CD8-positive, alpha-beta memory T cell (primary cell): ENCODE measurements around the gene RNU1-4. TPM values are rescaled to one million over a fixed set of nuclear protein-coding genes. Genes with fewer than 3 reads are reported as not detected.
A peak's percentile ranks its signal among the peaks of the same experiment; 100 is the strongest.
"Not testable (repeated sequence)": the region's sequence is repeated elsewhere in the genome, so short reads cannot be mapped to it uniquely, and the experiment has no call there.

Source experiments
- CTCF ChIA-PET: fragments of 350-600 bp; sonication (Branson Sonifier 250); formaldehyde crosslinking; loops from one replicate; lab custom pipeline; 2021; ENCODE audit warnings: antibody characterized with exemption; lab: Charles Lee
- POLR2A ChIA-PET: fragments of 350-600 bp; sonication (Branson Sonifier 250); formaldehyde crosslinking; loops from one replicate; lab custom pipeline; 2021; ENCODE audit warnings: antibody characterized with exemption; lab: Charles Lee
- DNase-seq, 5 donors: peaks; one replicate each; pipeline versions ENCODE4 v3.0.0 to v3.0.0-alpha.2; 2020 to 2022; ENCODE audit warnings: mixed read lengths in 1 of 5
- H3K27ac ChIP-seq: one replicate; pipeline ENCODE4 v1.7.0; 2013; ENCODE audit warnings: low read depth, mild to moderate bottlenecking, low read length, moderate library complexity
- H3K27me3 ChIP-seq: 2 replicates; pipeline ENCODE4 v1.7.0; 2013; ENCODE audit warnings: low read length, mild to moderate bottlenecking; ENCODE audit not compliant: insufficient read depth, poor library complexity, severe bottlenecking
- H3K36me3 ChIP-seq: 2 replicates; pipeline ENCODE4 v1.7.0; 2013; ENCODE audit warnings: mild to moderate bottlenecking, low read length, moderate library complexity; ENCODE audit not compliant: insufficient read depth
- H3K4me1 ChIP-seq: 2 replicates; pipeline ENCODE4 v1.7.0; 2013; ENCODE audit warnings: mild to moderate bottlenecking, low read length, moderate library complexity; ENCODE audit not compliant: insufficient read depth
- H3K4me3 ChIP-seq: 2 replicates; pipeline ENCODE4 v1.7.0; 2013; ENCODE audit warnings: mild to moderate bottlenecking, low read length
- H3K9me3 ChIP-seq: 2 replicates; pipeline ENCODE4 v1.7.0; 2013; ENCODE audit warnings: mild to moderate bottlenecking, low read length
- H3K27ac Mint-ChIP-seq, 8 donors: one replicate each; pipeline ENCODE4 v1.8.0; 2020 to 2021; ENCODE audit warnings: mixed read lengths in 8 of 8, mild to moderate bottlenecking in 6 of 8, inconsistent platforms in 3 of 8, moderate library complexity in 3 of 8
- H3K27me3 Mint-ChIP-seq, 2 donors: one replicate each; pipeline ENCODE4 v1.8.0; 2020 to 2021; ENCODE audit warnings: mixed read lengths in 2 of 2, mild to moderate bottlenecking in 1 of 2, moderate library complexity in 1 of 2
- H3K36me3 Mint-ChIP-seq, 3 donors: one replicate each; pipeline ENCODE4 v1.8.0; 2020 to 2021; ENCODE audit warnings: mixed read lengths in 3 of 3, inconsistent platforms in 1 of 3, mild to moderate bottlenecking in 1 of 3
- H3K4me1 Mint-ChIP-seq, 3 donors: one replicate each; pipeline ENCODE4 v1.8.0; 2020 to 2021; ENCODE audit warnings: mixed read lengths in 3 of 3, inconsistent platforms in 1 of 3, mild to moderate bottlenecking in 1 of 3
- H3K4me3 Mint-ChIP-seq, 7 donors: one replicate each; pipeline ENCODE4 v1.8.0; 2020 to 2021; ENCODE audit warnings: mixed read lengths in 7 of 7, mild to moderate bottlenecking in 6 of 7, moderate library complexity in 4 of 7, inconsistent platforms in 2 of 7
- H3K9me3 Mint-ChIP-seq, 5 donors: one replicate each; pipeline ENCODE4 v1.8.0; 2020 to 2022; ENCODE audit warnings: mixed read lengths in 5 of 5, mild to moderate bottlenecking in 3 of 5, moderate library complexity in 2 of 5, inconsistent platforms in 1 of 5
- polyA plus RNA-seq: library from polyadenylated mRNA; unstranded; fragments of 300-500 nt; fragmentation: Illumina TruSeq; gene quantifications from one replicate; pipeline ENCODE4 v1.2.3, GENCODE V29; 2021
- total RNA-seq, 2 experiments: library from RNA; stranded (reverse); gene quantifications; one replicate each; pipeline ENCODE4 v1.2.3, GENCODE V29; 2021

The RNU1-4 gene
- total and polyA plus RNA-seq, 3 experiments from 2014 or later = 1,293 to 1,300 TPM; not detected in 1

DNA sequence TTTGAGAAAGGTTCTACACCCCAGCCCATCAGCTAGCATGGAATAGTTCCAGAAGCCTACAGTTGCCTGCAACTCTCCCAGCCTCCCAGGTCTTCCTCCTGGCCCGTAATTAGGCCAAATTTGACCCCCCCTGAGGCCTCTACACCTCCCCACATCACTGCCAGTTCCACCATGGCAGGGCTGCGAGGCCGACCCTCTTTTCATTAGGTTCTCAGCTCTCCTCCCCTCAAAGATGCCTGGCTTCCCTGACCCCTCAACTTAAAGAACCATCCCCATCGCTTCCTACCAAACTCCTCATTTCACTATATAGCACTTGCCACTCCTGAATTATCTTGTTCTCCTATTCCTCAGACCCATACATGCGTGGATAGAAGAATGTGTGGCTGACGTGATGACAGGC is 27.3 kb upstream of the RNU1-4 start:
- not testable (repeated sequence) for H3K4me1 ChIP-seq, H3K4me3 ChIP-seq, H3K36me3 ChIP-seq, DNase-seq, H3K36me3 Mint-ChIP-seq, H3K9me3 Mint-ChIP-seq, H3K27me3 ChIP-seq, H3K9me3 ChIP-seq, H3K27ac Mint-ChIP-seq, H3K4me1 Mint-ChIP-seq, H3K4me3 Mint-ChIP-seq, H3K27ac ChIP-seq
- ChIA-PET POLR2A (interaction anchor here (0.6 kb wide), 1 partner anchor 830 kb away, joined by 3 read pairs; no protein-coding TSS in a partner anchor), CTCF (interaction anchor here (0.9 to 1.1 kb wide), 2 partner anchors 11 to 14 kb away, joined by 3 read pairs; no protein-coding TSS in a partner anchor)
- H3K27me3 Mint-ChIP-seq = peaks cover 9 to 12% of the 10 kb centered on the region in 2 donors

DNA sequence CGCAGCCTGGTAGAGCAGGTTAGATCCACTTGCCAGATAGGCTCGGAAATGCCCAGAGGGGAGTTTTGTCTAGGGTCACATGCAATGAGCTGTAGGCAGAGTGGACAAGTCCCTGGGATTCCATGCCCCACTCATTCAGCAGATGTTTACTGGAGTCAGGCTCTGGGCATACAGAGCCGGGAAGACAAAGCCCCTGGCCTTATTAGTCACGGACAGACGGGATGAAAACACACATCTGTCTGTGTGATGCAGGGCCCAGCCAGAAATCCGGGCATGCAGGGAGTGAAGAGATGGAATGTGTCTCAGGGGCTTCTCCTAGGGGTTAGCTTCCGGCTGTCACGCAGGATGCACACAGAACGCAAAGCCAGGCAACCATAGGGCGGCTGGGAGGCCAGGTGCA is 26.8 kb upstream of the RNU1-4 start:
- H3K27me3 Mint-ChIP-seq = peaks cover 9 to 14% of the 10 kb centered on the region in 2 donors
- H3K27ac ChIP-seq, H3K4me3 ChIP-seq, H3K9me3 Mint-ChIP-seq, H3K4me1 ChIP-seq, DNase-seq, POLR2A ChIA-PET, H3K4me1 Mint-ChIP-seq, H3K9me3 ChIP-seq, H3K27me3 ChIP-seq, H3K36me3 ChIP-seq, H3K36me3 Mint-ChIP-seq, H3K27ac Mint-ChIP-seq, H3K4me3 Mint-ChIP-seq: not testable (repeated sequence)
- CTCF ChIA-PET = interaction anchor here (0.9 to 1.1 kb wide), 2 partner anchors 11 to 14 kb away, joined by 3 read pairs; no protein-coding TSS in a partner anchor

DNA sequence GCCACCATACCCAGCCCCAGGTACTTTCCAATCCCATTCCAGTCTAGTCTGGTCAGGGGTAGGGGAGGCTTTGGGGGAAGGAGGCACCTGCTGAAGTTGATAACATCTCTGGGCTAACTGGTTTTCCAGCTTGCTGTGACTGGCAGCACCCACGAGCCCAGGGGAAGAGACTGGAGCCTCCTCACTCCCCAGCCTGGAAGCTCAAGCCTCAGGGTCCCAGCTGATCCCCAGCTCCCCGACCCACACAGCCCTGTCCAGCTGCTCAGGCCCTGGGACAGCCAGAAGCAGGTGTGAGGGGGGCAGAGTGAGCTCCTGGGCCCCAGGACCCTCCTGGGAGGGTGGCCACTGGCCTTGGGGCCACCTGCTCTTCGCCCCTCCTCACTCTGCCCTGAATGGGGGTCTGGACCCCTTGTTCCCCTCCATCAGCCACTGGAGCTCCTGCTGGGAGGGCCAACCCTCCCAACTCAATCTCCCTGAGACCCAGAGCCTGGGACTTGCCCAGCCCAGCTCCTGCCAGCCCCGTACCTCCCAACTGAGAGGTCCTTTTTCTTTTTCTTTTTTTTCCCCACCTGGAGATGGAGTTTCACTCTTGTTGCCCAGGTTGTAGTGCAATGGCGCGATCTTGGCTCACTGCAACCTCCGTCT is 23.5 kb upstream of the RNU1-4 start:
- no peaks in the 10 kb centered on the region for H3K4me1 ChIP-seq
- H3K9me3 ChIP-seq = no peaks in the 10 kb centered on the region
- Mint-ChIP-seq H3K9me3 (no peaks in the 10 kb centered on the region), H3K36me3 (no peaks in the 10 kb centered on the region), H3K27me3 (peaks cover 7 to 30% of the 10 kb centered on the region in 2 donors), H3K4me3 (no peak overlapping the region), H3K27ac (no peak overlapping the region), H3K4me1 (no peaks in the 10 kb centered on the region)
- POLR2A ChIA-PET = no interaction called here
- CTCF ChIA-PET = interaction anchor here (1.1 to 2.2 kb wide), 5 partner anchors 9 to 18 kb away, joined by 3 to 10 read pairs (median 4); no protein-coding TSS in a partner anchor
- H3K4me3 ChIP-seq = no peak overlapping the region
- peak in 1 of 5 donors; percentile 1 for DNase-seq
- no peaks in the 10 kb centered on the region for H3K36me3 ChIP-seq
- no peak overlapping the region for H3K27ac ChIP-seq
- H3K27me3 ChIP-seq = no peaks in the 10 kb centered on the region

DNA sequence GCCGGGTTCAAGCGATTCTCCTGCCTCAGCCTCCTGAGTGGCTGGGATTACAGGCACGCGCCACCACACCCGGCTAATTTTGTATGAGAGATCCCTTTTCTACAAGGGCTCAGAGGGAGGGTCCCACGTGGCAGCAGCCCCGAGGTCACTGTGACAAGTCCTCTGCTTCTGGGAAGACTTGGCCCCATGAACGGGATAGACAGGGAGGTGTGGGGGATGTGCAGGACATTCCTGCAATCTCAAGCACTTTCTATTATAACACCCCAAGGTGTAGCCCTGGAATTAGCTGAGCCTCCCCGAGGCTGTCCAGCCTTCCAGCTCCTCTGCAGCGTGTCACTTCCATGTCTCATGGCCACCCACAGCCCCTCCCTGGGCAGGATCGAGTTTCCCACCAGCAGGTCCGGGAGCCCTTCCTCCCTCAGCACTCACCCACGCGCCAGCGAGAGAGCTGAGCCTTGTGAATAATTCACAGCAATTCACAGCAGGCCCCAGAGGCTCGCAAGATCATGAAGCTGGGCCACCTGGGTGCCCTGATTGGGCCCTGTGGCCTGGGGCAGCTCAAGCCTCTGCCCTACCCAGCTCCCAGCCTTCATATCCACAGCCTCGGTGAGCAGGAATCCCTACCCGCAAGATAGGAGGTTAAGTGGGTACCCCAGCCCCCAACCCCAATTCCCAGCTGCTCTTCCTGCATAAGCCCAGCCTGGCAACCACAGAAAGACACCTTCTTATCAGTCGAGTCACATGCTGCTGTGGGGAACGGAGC is 22.8 kb upstream of the RNU1-4 start:
- ChIA-PET CTCF (interaction anchor here (1.1 to 2.3 kb wide), 5 partner anchors 8 to 16 kb away, joined by 4 to 10 read pairs (median 6); no protein-coding TSS in a partner anchor), POLR2A (interaction anchor here (0.6 to 1.5 kb wide), 2 partner anchors 10 to 198 kb away, joined by 3 read pairs; no protein-coding TSS in a partner anchor)
- no peak for DNase-seq
- Histone ChIP-seq H3K36me3 (no peaks in the 10 kb centered on the region), H3K9me3 (no peaks in the 10 kb centered on the region), H3K27me3 (no peaks in the 10 kb centered on the region), H3K4me3 (no peak overlapping the region), H3K4me1 (no peaks in the 10 kb centered on the region), H3K27ac (no peak overlapping the region)
- H3K36me3 Mint-ChIP-seq = no peaks in the 10 kb centered on the region
- H3K9me3 Mint-ChIP-seq = no peaks in the 10 kb centered on the region
- peaks cover 7 to 30% of the 10 kb centered on the region in 2 donors for H3K27me3 Mint-ChIP-seq
- H3K4me3 Mint-ChIP-seq = no peak overlapping the region
- no peaks in the 10 kb centered on the region for H3K4me1 Mint-ChIP-seq
- H3K27ac Mint-ChIP-seq = peak overlapping the region in 1 of 8 donors; percentile 79

DNA sequence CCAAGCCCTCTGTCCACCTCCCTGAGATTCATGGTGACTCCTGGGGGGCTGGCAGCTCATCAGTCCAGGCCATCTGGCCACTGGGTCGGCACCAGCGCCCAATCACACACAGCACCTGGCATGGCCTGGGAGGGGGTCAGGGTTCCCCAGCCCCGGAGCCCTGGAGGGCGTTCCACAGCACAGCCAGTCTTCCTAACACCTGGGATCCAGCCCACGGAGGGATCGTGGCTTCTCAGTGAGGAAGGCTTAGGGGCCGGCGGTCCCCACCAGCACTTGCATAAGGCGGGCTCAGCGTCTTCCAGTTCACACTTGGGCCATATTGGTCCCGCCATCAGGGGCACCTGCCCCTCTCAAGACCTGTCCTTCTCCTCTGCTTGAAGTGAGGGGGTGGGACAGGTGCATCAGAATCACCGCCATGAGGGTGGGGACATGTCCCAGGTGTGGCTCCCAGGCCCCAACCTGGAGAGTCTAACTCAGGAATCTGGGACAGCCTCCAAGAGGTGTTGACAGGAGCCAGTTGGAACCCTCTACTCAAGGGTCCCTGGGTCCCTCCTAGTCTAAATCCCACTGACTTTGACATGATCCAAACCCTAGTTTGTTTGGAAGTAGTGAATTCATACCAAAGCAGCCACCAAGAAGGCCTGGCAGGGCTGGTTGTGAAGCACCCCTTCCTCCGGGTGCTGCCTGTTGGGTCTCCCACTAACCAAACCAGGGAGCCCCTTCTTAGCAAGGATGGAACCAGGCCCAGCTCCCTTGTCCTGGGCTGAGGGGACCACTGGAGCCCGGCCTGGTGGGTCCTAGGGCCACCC is 22.0 kb upstream of the RNU1-4 start:
- H3K27ac ChIP-seq, DNase-seq, H3K27me3 ChIP-seq, H3K36me3 ChIP-seq, H3K4me3 ChIP-seq, H3K9me3 Mint-ChIP-seq, H3K36me3 Mint-ChIP-seq, H3K4me1 Mint-ChIP-seq, H3K9me3 ChIP-seq, H3K4me1 ChIP-seq, H3K4me3 Mint-ChIP-seq: not testable (repeated sequence)
- Mint-ChIP-seq H3K27me3 (peaks cover 6 to 30% of the 10 kb centered on the region in 2 donors), H3K27ac (peak overlapping the region in 1 of 8 donors; percentile 79)
- CTCF ChIA-PET = interaction anchor here (2.2 to 2.3 kb wide), 2 partner anchors 9 kb away, joined by 6 to 7 read pairs; no protein-coding TSS in a partner anchor
- POLR2A ChIA-PET = interaction anchor here (0.6 to 1.5 kb wide), 2 partner anchors 11 to 197 kb away, joined by 3 read pairs; no protein-coding TSS in a partner anchor

DNA sequence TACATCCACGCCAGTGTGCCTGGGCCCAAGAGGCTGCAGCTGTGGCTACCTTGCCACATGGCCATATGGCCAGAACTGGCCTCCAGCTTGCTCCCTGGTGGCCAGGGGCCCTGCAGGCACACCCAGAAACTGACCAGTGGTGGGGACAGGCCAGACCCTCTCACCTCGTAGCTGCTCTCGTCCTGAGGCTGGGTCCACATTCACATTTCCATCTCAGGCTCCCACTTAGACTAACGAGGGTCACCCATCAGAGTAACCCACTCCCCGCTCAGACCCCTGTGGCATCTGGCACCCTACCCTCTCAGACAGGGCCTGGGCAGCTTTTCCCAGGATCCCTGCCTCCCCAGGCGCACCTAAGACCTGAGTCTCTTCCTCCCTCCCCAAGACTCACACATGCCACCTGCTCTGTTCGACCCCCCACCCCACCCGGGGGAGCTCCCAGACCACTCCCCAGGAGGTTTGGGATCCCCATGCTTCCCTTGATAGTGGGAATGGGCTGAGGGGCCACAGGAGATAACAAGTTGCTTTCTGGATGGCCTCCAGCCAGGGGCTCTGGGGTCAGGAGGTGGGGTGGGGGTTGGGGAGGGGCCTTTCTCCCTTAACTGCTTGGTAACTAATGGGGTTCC is 21.3 kb upstream of the RNU1-4 start:
- no peak overlapping the region for H3K27ac Mint-ChIP-seq
- no peak overlapping the region for H3K4me3 Mint-ChIP-seq
- H3K27me3 ChIP-seq = no peaks in the 10 kb centered on the region
- no peak overlapping the region for H3K4me3 ChIP-seq
- no peak for DNase-seq
- no peaks in the 10 kb centered on the region for H3K9me3 Mint-ChIP-seq
- H3K36me3 Mint-ChIP-seq = no peaks in the 10 kb centered on the region
- ChIA-PET POLR2A (interaction anchor here (1.5 kb wide), 1 partner anchor 12 kb away, joined by 3 read pairs; no protein-coding TSS in a partner anchor), CTCF (interaction anchor here (2.3 kb wide), 1 partner anchor 10 kb away, joined by 7 read pairs; no protein-coding TSS in a partner anchor)
- no peaks in the 10 kb centered on the region for H3K9me3 ChIP-seq
- H3K36me3 ChIP-seq = no peaks in the 10 kb centered on the region
- no peak overlapping the region for H3K27ac ChIP-seq
- H3K27me3 Mint-ChIP-seq = peaks cover 6 to 30% of the 10 kb centered on the region in 2 donors
- H3K4me1 Mint-ChIP-seq = no peaks in the 10 kb centered on the region
- no peaks in the 10 kb centered on the region for H3K4me1 ChIP-seq

DNA sequence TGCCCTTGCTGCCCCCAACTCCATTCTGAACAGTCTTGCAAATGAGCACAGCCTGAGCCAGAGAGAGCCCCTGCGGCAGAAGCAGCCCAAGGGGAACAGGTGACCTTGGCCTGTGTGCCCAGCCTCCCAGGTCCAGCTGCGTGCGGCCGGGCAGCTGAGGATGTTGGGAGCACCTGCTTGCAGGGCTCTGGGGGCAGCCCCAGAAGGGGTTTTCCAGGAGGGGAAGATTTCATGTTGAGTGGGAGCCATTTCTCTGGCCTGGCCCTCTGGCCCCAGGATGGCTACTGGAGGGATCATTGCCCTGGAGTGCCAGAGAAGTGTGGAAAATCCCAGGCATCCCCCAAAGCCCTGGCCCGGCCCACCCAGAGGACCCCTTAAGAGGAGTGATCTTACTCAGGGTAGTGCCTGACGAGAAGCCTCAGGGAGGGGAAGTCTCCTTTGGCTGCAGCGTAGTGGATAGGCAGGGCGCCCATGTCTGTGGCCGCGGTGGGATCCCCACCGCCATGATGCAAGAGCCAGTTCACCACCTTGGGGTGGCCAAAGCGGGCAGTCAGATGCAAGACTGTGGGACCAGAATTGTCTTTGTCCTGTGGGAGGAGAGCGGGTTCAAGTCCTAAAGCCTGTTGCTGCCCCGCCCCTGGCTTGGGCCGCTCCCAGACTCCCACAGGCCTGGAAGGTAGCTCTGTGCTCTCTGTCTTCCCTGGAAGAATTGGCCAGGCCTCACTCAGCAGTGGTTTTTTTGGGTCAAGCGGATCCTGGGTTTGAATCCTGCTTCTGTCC is 20.6 kb upstream of the RNU1-4 start:
- no peaks in the 10 kb centered on the region for H3K9me3 ChIP-seq
- no peak for DNase-seq
- ChIA-PET POLR2A (no interaction called here), CTCF (interaction anchor here (2.3 kb wide), 1 partner anchor 11 kb away, joined by 7 read pairs; no protein-coding TSS in a partner anchor)
- H3K4me3 Mint-ChIP-seq = no peak overlapping the region
- H3K27me3 ChIP-seq = no peaks in the 10 kb centered on the region
- H3K9me3 Mint-ChIP-seq = no peaks in the 10 kb centered on the region
- no peaks in the 10 kb centered on the region for H3K4me1 Mint-ChIP-seq
- no peaks in the 10 kb centered on the region for H3K4me1 ChIP-seq
- peaks cover 6 to 30% of the 10 kb centered on the region in 2 donors for H3K27me3 Mint-ChIP-seq
- H3K36me3 Mint-ChIP-seq = no peaks in the 10 kb centered on the region
- no peak overlapping the region for H3K27ac ChIP-seq
- no peak overlapping the region for H3K4me3 ChIP-seq
- H3K27ac Mint-ChIP-seq = no peak overlapping the region
- no peaks in the 10 kb centered on the region for H3K36me3 ChIP-seq
